ENCODE results near the gene STAC. TPM values are rescaled to one million over a fixed set of nuclear protein-coding genes. Genes with fewer than 3 reads are reported as not detected.

STAC gene
- total RNA-seq, 1 donor from 2014 or later: 7.1 TPM

- Mint-ChIP-seq H3K4me3 (ENCODE audit: unreplicated experiment) (no peak overlapping the region), H3K4me1 (ENCODE audit: low read depth, unreplicated experiment) (peaks cover 6% of the 10 kb centered on the region), H3K36me3 (ENCODE audit: low read depth, unreplicated experiment) (no peaks in the 10 kb centered on the region), H3K27me3 (ENCODE audit: low read depth, unreplicated experiment) (peaks cover 7% of the 10 kb centered on the region), H3K27ac (ENCODE audit: unreplicated experiment) (no peak overlapping the region), H3K9me3 (ENCODE audit: unreplicated experiment) (no peaks in the 10 kb centered on the region)
- H3K4me1 ChIP-seq (ENCODE audit: insufficient read depth, low read length): no peaks in the 10 kb centered on the region
- H3K9me3 ChIP-seq (ENCODE audit: insufficient read depth, low read depth, low read length): no peaks in the 10 kb centered on the region
- no peak overlapping the region for H3K27ac ChIP-seq (ENCODE audit: low read depth, low read length)
- no peaks in the 10 kb centered on the region for H4K20me1 ChIP-seq (ENCODE audit: insufficient read depth, low read length)
- no peak overlapping the region for H2AFZ ChIP-seq (ENCODE audit: low read depth, low read length)
- no peaks in the 10 kb centered on the region for H3K36me3 ChIP-seq (ENCODE audit: insufficient read depth, low read length)
- no peaks in the 10 kb centered on the region for H3K79me2 ChIP-seq (ENCODE audit: insufficient read depth, low read length)
- H3K4me2 ChIP-seq (ENCODE audit: low read length): no peak overlapping the region
- H3K27me3 ChIP-seq (ENCODE audit: insufficient read depth, low read length): no peaks in the 10 kb centered on the region
- FAIRE-seq (no peak), DNase-seq (ENCODE audit: low read depth) (no peak)
- TF ChIP-seq EZH2 (IDR thresholded peaks at IDR 0.05; ENCODE audit: insufficient read depth, low read length): no peak
- TF ChIP-seq CTCF (IDR thresholded peaks at IDR 0.05; ENCODE audit: insufficient read depth, low read depth, low read length): no peak
- no peak overlapping the region for H3K4me3 ChIP-seq (ENCODE audit: insufficient read depth, low read depth, low read length)
- no peak overlapping the region for H3K9ac ChIP-seq (ENCODE audit: low read length)
These were observed 176.9 kb downstream of the STAC start for GRCh38 chr3:36557021-36557707.

GRCh38 chr3:36557708-36558421, 177.6 kb downstream of the STAC start:
- H3K79me2 ChIP-seq (ENCODE audit: insufficient read depth, low read length): no peaks in the 10 kb centered on the region

More at GRCh38 chr3:36557708-36558421, 177.6 kb downstream of the STAC start:
- no peaks in the 10 kb centered on the region for H3K9me3 Mint-ChIP-seq (ENCODE audit: unreplicated experiment)
- Histone ChIP-seq H3K4me1 (ENCODE audit: insufficient read depth, low read length) (no peaks in the 10 kb centered on the region), H3K27me3 (ENCODE audit: insufficient read depth, low read length) (no peaks in the 10 kb centered on the region), H2AFZ (ENCODE audit: low read depth, low read length) (no peak overlapping the region), H3K4me2 (ENCODE audit: low read length) (no peak overlapping the region), H4K20me1 (ENCODE audit: insufficient read depth, low read length) (no peaks in the 10 kb centered on the region), H3K9ac (ENCODE audit: low read length) (no peak overlapping the region), H3K36me3 (ENCODE audit: insufficient read depth, low read length) (no peaks in the 10 kb centered on the region), H3K4me3 (ENCODE audit: insufficient read depth, low read depth, low read length) (no peak overlapping the region), H3K9me3 (ENCODE audit: insufficient read depth, low read depth, low read length) (no peaks in the 10 kb centered on the region), H3K27ac (ENCODE audit: low read depth, low read length) (no peak overlapping the region)
- no peak for DNase-seq (ENCODE audit: low read depth)
- FAIRE-seq: no peak
- H3K27ac Mint-ChIP-seq (ENCODE audit: unreplicated experiment): no peak overlapping the region
- H3K4me3 Mint-ChIP-seq (ENCODE audit: unreplicated experiment): no peak overlapping the region
- no peaks in the 10 kb centered on the region for H3K36me3 Mint-ChIP-seq (ENCODE audit: low read depth, unreplicated experiment)
- peaks cover 6% of the 10 kb centered on the region for H3K4me1 Mint-ChIP-seq (ENCODE audit: low read depth, unreplicated experiment)
- TF ChIP-seq EZH2 (IDR thresholded peaks at IDR 0.05; ENCODE audit: insufficient read depth, low read length): no peak
- TF ChIP-seq CTCF (IDR thresholded peaks at IDR 0.05; ENCODE audit: insufficient read depth, low read depth, low read length): no peak
- H3K27me3 Mint-ChIP-seq (ENCODE audit: low read depth, unreplicated experiment): peaks cover 7% of the 10 kb centered on the region
